MM.1S (cell line): Measurements from ENCODE around the gene KRT76.

Experiments
- CTCF ChIP-seq: fragments of 300-600 bp; sonication (generic); IDR thresholded peaks from 2 replicates; pipeline ENCODE4 v1.5.1; 2016; ENCODE audit warnings: antibody characterized with exemption, low read length, mixed read lengths
- EZH2 ChIP-seq: fragments of 300-600 bp; sonication (generic); optimal IDR thresholded peaks from 2 replicates; pipeline ENCODE3; 2017; ENCODE audit warnings: low read depth, mild to moderate bottlenecking, antibody characterized with exemption, low read length, mixed read lengths

DNA sequence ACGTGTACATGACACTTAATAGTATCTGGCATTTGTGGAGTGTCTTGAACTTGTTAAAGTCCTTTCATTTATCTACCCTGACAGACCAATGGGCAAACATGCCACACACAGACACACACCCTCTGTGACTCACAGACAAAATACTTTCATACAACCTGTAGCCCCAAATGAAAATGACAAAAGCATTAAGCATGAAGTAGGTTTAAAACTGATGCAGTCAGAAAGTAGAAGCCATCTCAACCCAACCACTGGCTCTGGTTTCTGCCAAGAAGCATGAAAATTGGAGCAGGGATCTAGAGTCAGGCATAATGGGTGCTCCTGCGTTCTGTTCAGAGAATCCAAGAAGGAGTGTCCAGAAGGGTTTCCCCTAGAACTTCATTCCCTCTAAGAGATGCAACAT, 50.7 kb downstream of the KRT76 start:
- no peak for TF ChIP-seq CTCF
- TF ChIP-seq EZH2 = no peak
